BLaER1 treated with 17β-estradiol and CSF1 and Interleukin-3, amounts not matched to agents 10 nM and 100 nM (cell line): ENCODE measurements around the gene MYO10.
A peak's percentile ranks its signal among the peaks of the same experiment; 100 is the strongest.
"Not testable (repeated sequence)": the region's sequence is repeated elsewhere in the genome, so short reads cannot be mapped to it uniquely, and the experiment has no call there.

Experiments used
- H3K27ac ChIP-seq, 11 experiments: shearing (Covaris generic); formaldehyde crosslinking; 2 replicates each; pipeline ENCODE4 v1.8.1; 2022
- H3K27me3 ChIP-seq, 11 experiments: shearing (Covaris generic); formaldehyde crosslinking; 2 replicates each; pipeline ENCODE4 v1.8.1; 2022
- H3K36me3 ChIP-seq, 11 experiments: shearing (Covaris generic); formaldehyde crosslinking; 2 replicates each; pipeline ENCODE4 v1.8.1; 2022
- H3K4me1 ChIP-seq, 10 experiments: shearing (Covaris generic); formaldehyde crosslinking; 2 replicates each; pipeline ENCODE4 v1.8.1; 2022
- H3K4me2 ChIP-seq, 11 experiments: shearing (Covaris generic); formaldehyde crosslinking; 2 replicates each; pipeline ENCODE4 v1.8.1; 2022
- H3K4me3 ChIP-seq, 10 experiments: shearing (Covaris generic); formaldehyde crosslinking; 2 replicates each; pipeline ENCODE4 v1.8.1; 2022
- H3K9ac ChIP-seq, 11 experiments: shearing (Covaris generic); formaldehyde crosslinking; 2 replicates each; pipeline ENCODE4 v1.8.1; 2022
- H3K9me3 ChIP-seq, 11 experiments: shearing (Covaris generic); formaldehyde crosslinking; replicated peaks in 1 of 11; 2 replicates each; pipeline ENCODE4 v1.8.1; 2022
- H4K20me1 ChIP-seq, 11 experiments: shearing (Covaris generic); formaldehyde crosslinking; 2 replicates each; pipeline ENCODE4 v1.8.1; 2022
- Cebpa-rat ChIP-seq, 11 experiments: shearing (Covaris generic); IDR thresholded peaks; 2 replicates each; pipeline ENCODE4 v1.8.1; 2022

MYO10 gene

GRCh38 chr5:16777432-16777831, 158.7 kb downstream of the MYO10 start:
- H3K4me3 ChIP-seq = no peak overlapping the region
- no peak for TF ChIP-seq Cebpa-rat (IDR thresholded peaks at IDR 0.05)
- no peaks in the 10 kb centered on the region for H3K9me3 ChIP-seq
- no peak overlapping the region for H3K4me2 ChIP-seq
- H3K27me3 ChIP-seq = no peaks in the 10 kb centered on the region
- no peaks in the 10 kb centered on the region for H4K20me1 ChIP-seq
- no peak overlapping the region for H3K9ac ChIP-seq
- no peaks in the 10 kb centered on the region; a peak in 1 of 20 replicates for H3K4me1 ChIP-seq
- H3K36me3 ChIP-seq = no peaks in the 10 kb centered on the region
- H3K27ac ChIP-seq = no peak overlapping the region

- Histone ChIP-seq H3K36me3 (no peaks in the 10 kb centered on the region), H3K4me1 (no peaks in the 10 kb centered on the region; a peak in 1 of 20 replicates), H3K9ac (no peak overlapping the region), H3K27ac (no peak overlapping the region), H3K4me2 (no peak overlapping the region), H3K9me3 (no peaks in the 10 kb centered on the region), H3K4me3 (no peak overlapping the region), H3K27me3 (no peaks in the 10 kb centered on the region), H4K20me1 (no peaks in the 10 kb centered on the region)
- no peak for TF ChIP-seq Cebpa-rat (IDR thresholded peaks at IDR 0.05)
Observed at GRCh38 chr5:16776611-16777251, 159.4 kb downstream of the MYO10 start.

GRCh38 chr5:16774806-16775205, 161.3 kb downstream of the MYO10 start:
- H3K27ac ChIP-seq = no peak overlapping the region
- H3K27me3 ChIP-seq = no peaks in the 10 kb centered on the region
- H4K20me1 ChIP-seq = no peaks in the 10 kb centered on the region
- no peaks in the 10 kb centered on the region for H3K9me3 ChIP-seq
- no peak overlapping the region for H3K4me2 ChIP-seq
- no peak for TF ChIP-seq Cebpa-rat (IDR thresholded peaks at IDR 0.05)
- no peak overlapping the region for H3K4me3 ChIP-seq
- no peaks in the 10 kb centered on the region; a peak in 1 of 20 replicates for H3K4me1 ChIP-seq
- no peak overlapping the region for H3K9ac ChIP-seq
- H3K36me3 ChIP-seq = no peaks in the 10 kb centered on the region

GRCh38 chr5:16773991-16774390, 162.1 kb downstream of the MYO10 start:
- TF ChIP-seq Cebpa-rat (IDR thresholded peaks at IDR 0.05) = no peak
- no peaks in the 10 kb centered on the region for H3K9me3 ChIP-seq
- H3K27me3 ChIP-seq = no peaks in the 10 kb centered on the region
- H4K20me1 ChIP-seq = no peaks in the 10 kb centered on the region
- H3K9ac ChIP-seq = no peak overlapping the region
- H3K27ac ChIP-seq = no peak overlapping the region
- no peak overlapping the region for H3K4me2 ChIP-seq
- no peaks in the 10 kb centered on the region for H3K36me3 ChIP-seq
- H3K4me3 ChIP-seq = no peak overlapping the region
- no peaks in the 10 kb centered on the region; a peak in 1 of 20 replicates for H3K4me1 ChIP-seq

- no peak overlapping the region for H3K4me2 ChIP-seq
- H3K9me3 ChIP-seq = no peaks in the 10 kb centered on the region
- no peak overlapping the region for H3K9ac ChIP-seq
- no peaks in the 10 kb centered on the region; a peak in 1 of 20 replicates for H3K4me1 ChIP-seq
- H4K20me1 ChIP-seq = no peaks in the 10 kb centered on the region
- no peak for TF ChIP-seq Cebpa-rat (IDR thresholded peaks at IDR 0.05)
- no peaks in the 10 kb centered on the region for H3K27me3 ChIP-seq
- H3K4me3 ChIP-seq = no peak overlapping the region
- H3K27ac ChIP-seq = no peak overlapping the region
- no peaks in the 10 kb centered on the region for H3K36me3 ChIP-seq
Observed at GRCh38 chr5:16772556-16772955, 163.5 kb downstream of the MYO10 start.

GRCh38 chr5:16768184-16768583, 167.9 kb downstream of the MYO10 start:
- no peaks in the 10 kb centered on the region for H3K9me3 ChIP-seq
- no peak overlapping the region for H3K4me3 ChIP-seq
- no peaks in the 10 kb centered on the region for H3K27me3 ChIP-seq
- no peak overlapping the region for H3K4me2 ChIP-seq
- no peak overlapping the region for H3K9ac ChIP-seq
- TF ChIP-seq Cebpa-rat (IDR thresholded peaks at IDR 0.05) = no peak
- H3K4me1 ChIP-seq = no peaks in the 10 kb centered on the region
- no peaks in the 10 kb centered on the region for H4K20me1 ChIP-seq
- H3K36me3 ChIP-seq = no peaks in the 10 kb centered on the region
- no peak overlapping the region for H3K27ac ChIP-seq

GRCh38 chr5:16763211-16763610, 172.9 kb downstream of the MYO10 start:
- no peak for TF ChIP-seq Cebpa-rat (IDR thresholded peaks at IDR 0.05)
- Histone ChIP-seq H3K4me2 (no peak overlapping the region), H4K20me1 (no peaks in the 10 kb centered on the region), H3K4me1 (peaks cover 0 to 14% (median 11%) of the 10 kb centered on the region in 10 experiments; a peak in 15 of 20 replicates), H3K27me3 (no peaks in the 10 kb centered on the region), H3K9me3 (no peaks in the 10 kb centered on the region), H3K4me3 (no peak overlapping the region), H3K27ac (no peak overlapping the region), H3K36me3 (no peaks in the 10 kb centered on the region), H3K9ac (no peak overlapping the region)

GRCh38 chr5:16759147-16759773, 176.8 kb downstream of the MYO10 start:
- TF ChIP-seq Cebpa-rat (IDR thresholded peaks at IDR 0.05) = peak in 1 of 11 experiments; percentile 67; a peak in 1 of 22 replicates

GRCh38 chr5:16757989-16758501, 178.0 kb downstream of the MYO10 start:
- Histone ChIP-seq H4K20me1 (no peaks in the 10 kb centered on the region), H3K27ac (no peak overlapping the region), H3K4me1 (peaks cover 0 to 14% (median 11%) of the 10 kb centered on the region in 10 experiments; a peak in 15 of 20 replicates), H3K9me3 (no peaks in the 10 kb centered on the region), H3K4me2 (no peak overlapping the region), H3K4me3 (no peak overlapping the region), H3K36me3 (no peaks in the 10 kb centered on the region), H3K27me3 (no peaks in the 10 kb centered on the region), H3K9ac (no peak overlapping the region)
- no peak for TF ChIP-seq Cebpa-rat (IDR thresholded peaks at IDR 0.05)

More at GRCh38 chr5:16759147-16759773, 176.8 kb downstream of the MYO10 start:
- Histone ChIP-seq H3K9me3 (no peaks in the 10 kb centered on the region), H3K4me2 (peak overlapping the region in 9 of 11 experiments; percentile 4 to 60 (median 34); a peak in 14 of 22 replicates), H3K36me3 (no peaks in the 10 kb centered on the region), H3K4me1 (peaks cover 0 to 14% (median 11%) of the 10 kb centered on the region in 10 experiments; a peak in 15 of 20 replicates), H4K20me1 (no peaks in the 10 kb centered on the region), H3K4me3 (no peak overlapping the region), H3K27me3 (no peaks in the 10 kb centered on the region), H3K9ac (peak overlapping the region in 1 of 11 experiments; percentile 2; a peak in 1 of 22 replicates), H3K27ac (peak overlapping the region in 5 of 11 experiments; percentile 18 to 48 (median 31); a peak in 4 of 22 replicates)

- not testable (repeated sequence) for H3K27ac ChIP-seq, H3K27me3 ChIP-seq, H3K9ac ChIP-seq, H3K4me2 ChIP-seq, H3K4me3 ChIP-seq, H4K20me1 ChIP-seq, H3K36me3 ChIP-seq, H3K9me3 ChIP-seq
- H3K4me1 ChIP-seq = peaks cover 0 to 14% (median 11%) of the 10 kb centered on the region in 10 experiments; a peak in 15 of 20 replicates
Observed at GRCh38 chr5:16757577-16757976, 178.5 kb downstream of the MYO10 start.
